Activated naive CD4-positive, alpha-beta T cell treated with anti-CD3 and anti-CD28 coated beads, Interleukin-2, amount 50 U/mL, for 72 hours (primary cell): Measurements from ENCODE around the gene MED13L. TPM values are rescaled to one million over a fixed set of nuclear protein-coding genes. Genes with fewer than 3 reads are reported as not detected.

Experiments used
- ATAC-seq, 2 donors: fragments of 150-1000 bp; cut with Tn5 transposase; 2 replicates each; pipeline ENCODE4 v1.10.0; 2021; ENCODE audit warnings: mild to moderate bottlenecking in 2 of 2, moderate library complexity in 2 of 2
- DNase-seq, 2 donors: peaks; one replicate each; pipeline ENCODE4 v3.0.0; 2021 to 2022; ENCODE audit warnings: low spot score in 2 of 2
- H3K27ac Mint-ChIP-seq, 2 donors: one replicate each; pipeline ENCODE4 v1.8.0; 2022; ENCODE audit warnings: mild to moderate bottlenecking in 2 of 2, mixed read lengths in 2 of 2
- H3K36me3 Mint-ChIP-seq, 2 donors: one replicate each; pipeline ENCODE4 v1.8.0; 2022; ENCODE audit warnings: mixed read lengths in 2 of 2
- H3K9me3 Mint-ChIP-seq, 2 donors: one replicate each; pipeline ENCODE4 v1.8.0; 2022; ENCODE audit warnings: mixed read lengths in 2 of 2
- total RNA-seq, 2 donors: library from RNA; stranded (reverse); gene quantifications; one replicate each; pipeline ENCODE4 v1.2.3, GENCODE V29; 2022

MED13L gene
- total RNA-seq, 2 donors from 2014 or later: 54.2 to 64.0 TPM

DNA sequence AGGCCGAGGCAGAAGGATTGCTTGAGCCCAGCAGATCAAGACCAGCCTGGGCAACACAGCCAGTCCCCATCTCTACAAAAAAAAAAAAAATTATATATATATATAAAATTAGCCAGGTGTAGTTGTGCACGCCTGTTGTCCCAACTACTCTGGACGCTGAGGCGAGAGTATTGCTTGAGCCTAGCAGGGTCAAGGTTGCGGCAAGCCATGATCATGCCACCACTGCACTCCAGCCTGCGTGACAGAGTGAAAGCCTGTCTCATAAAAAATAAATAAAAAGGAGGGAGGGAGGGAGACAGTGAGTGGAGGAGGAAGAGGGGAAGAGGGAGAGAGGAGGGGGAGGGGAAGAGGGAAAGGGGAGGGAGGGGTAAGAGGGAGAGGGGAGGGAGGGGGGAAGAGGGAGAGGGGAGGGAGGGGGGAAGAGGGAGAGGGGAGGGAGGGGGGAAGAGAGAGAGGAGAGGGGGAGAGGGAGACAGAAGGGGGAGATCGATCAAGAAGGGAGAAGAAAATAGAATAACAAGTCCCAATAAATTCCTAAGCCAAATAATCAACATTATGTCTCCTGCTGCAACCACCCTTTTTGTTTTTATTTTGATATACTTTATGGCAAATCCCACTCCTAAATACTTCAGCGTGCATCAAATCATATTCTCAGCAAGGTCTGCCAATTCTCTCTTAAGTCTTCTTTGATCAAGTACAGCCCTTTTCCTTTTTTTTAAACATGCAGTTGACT, 163.9 kb downstream of the MED13L start:
- H3K27ac Mint-ChIP-seq: no peak overlapping the region

DNA sequence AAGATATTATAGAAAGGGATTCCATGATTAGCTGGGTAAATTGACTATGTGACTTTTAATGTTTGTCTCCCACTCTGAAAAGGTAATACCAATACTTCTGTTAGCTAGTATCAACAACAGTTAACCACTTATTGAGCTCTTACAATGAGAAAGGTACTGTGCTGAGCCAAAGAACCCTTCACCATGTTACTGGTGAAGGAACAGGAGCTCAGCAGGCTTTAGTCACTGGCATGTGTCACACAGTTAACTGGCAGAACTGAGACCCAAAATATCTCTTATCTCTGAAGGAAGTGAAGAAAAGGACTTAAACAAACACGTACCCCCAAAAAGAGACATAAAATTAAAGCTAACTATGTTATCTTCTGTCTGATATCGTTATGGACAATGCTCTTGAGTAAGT, 170.6 kb downstream of the MED13L start:
- DNase-seq (no peak), ATAC-seq (no peak)
- no peaks in the 10 kb centered on the region for H3K9me3 Mint-ChIP-seq
- no peak overlapping the region for H3K27ac Mint-ChIP-seq
- H3K36me3 Mint-ChIP-seq: peaks cover 0 to 24% of the 10 kb centered on the region in 2 donors

More for the DNA sequence above, 163.9 kb downstream of the MED13L start:
- Mint-ChIP-seq H3K9me3 (no peaks in the 10 kb centered on the region), H3K36me3 (peaks cover 0 to 10% of the 10 kb centered on the region in 2 donors)
- no peak for ATAC-seq
- no peak for DNase-seq

- DNase-seq (no peak), ATAC-seq (no peak)
- no peaks in the 10 kb centered on the region for H3K9me3 Mint-ChIP-seq
- H3K36me3 Mint-ChIP-seq: peaks cover 0 to 14% of the 10 kb centered on the region in 2 donors
- no peak overlapping the region for H3K27ac Mint-ChIP-seq
Observed at GRCh38 chr12:116104167-116104767, 173.2 kb downstream of the MED13L start.

DNA sequence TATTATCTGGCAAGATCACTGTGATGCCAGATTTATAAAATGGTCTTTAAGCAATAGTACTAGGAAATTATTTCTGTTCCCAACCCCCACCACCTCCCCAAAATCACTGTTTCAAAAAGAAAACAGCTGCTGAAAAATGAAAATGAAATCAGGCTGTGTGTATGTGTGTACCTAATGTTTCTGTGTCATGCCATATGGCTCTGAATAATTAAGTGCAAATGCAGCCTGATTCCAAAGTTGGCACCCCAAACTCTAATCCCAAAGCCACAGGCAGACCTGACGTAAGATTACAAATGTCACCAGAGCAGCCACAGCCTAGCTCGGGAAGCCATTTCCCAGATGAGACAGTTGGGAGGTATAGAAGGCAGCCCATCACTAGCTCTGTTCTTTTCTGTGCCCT, 175.5 kb downstream of the MED13L start:
- no peak for DNase-seq
- no peak for ATAC-seq
- peaks cover 0 to 12% of the 10 kb centered on the region in 2 donors for H3K36me3 Mint-ChIP-seq
- H3K27ac Mint-ChIP-seq: no peak overlapping the region
- H3K9me3 Mint-ChIP-seq: no peaks in the 10 kb centered on the region

DNA sequence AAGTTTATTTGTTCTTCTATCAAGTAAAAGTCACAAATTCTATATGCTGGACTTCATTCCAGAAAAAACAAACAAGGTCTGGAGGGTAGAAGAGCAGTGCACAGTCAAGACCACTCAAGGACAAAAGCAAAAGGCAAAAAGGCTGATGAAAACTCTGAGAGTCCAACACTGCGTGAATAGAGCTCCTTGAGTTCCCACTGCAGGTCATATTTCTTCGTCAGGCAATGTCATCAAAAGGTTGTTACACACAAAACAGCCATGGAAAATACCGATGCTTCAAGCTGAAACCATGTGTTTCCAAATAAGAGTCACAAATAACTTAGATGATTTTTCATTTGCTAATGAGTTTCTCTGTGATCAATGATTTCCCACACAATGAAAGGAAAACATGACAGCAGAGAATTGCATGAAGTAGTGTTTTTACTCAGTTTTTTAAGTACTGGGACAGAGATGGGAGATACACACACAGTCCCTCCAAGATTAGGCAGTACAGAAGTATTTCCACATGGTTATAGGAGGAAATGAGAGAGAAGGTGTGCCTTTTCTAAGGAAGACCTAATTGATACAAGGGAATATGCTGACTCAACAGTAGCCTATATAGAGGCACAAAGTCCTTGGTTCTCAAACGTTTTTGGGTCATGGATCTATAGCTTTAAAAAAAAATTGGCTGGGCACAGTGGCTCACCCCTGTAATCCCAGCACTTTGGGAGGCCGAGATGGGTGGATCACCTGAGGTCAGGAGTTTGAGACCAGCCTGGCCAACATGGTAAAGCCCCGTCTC, 177.7 kb downstream of the MED13L start:
- Mint-ChIP-seq H3K9me3 (no peaks in the 10 kb centered on the region), H3K36me3 (peaks cover 0 to 8% of the 10 kb centered on the region in 2 donors), H3K27ac (peak overlapping the region in 1 of 2 donors; percentile 62)
- peak; percentile 64 to 91 for ATAC-seq
- no peak for DNase-seq

- ATAC-seq (no peak), DNase-seq (no peak)
- Mint-ChIP-seq H3K27ac (no peak overlapping the region), H3K36me3 (peaks cover 0 to 13% of the 10 kb centered on the region in 2 donors), H3K9me3 (no peaks in the 10 kb centered on the region)
Observed at GRCh38 chr12:116096874-116097273, 180.6 kb downstream of the MED13L start.

DNA sequence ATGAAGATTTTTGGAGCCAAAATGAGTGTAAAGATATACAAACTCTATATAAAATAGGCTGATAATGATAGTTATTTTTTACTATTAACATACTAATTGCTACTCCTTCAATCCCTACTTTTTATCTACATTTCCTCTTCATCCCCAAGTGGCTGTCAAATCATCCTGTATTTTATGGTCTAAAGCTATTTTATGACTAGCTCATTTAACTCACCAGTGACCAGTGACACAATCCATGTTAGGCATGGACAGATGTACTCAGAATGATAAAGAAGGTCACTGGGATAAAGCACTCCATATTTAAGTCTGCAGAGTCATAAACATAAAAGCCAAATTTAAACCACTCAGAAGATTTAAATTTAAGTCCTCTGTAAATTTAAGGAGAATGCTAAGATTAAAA, 183.0 kb downstream of the MED13L start:
- H3K36me3 Mint-ChIP-seq: peaks cover 0 to 25% of the 10 kb centered on the region in 2 donors
- H3K27ac Mint-ChIP-seq: no peak overlapping the region
- DNase-seq (no peak), ATAC-seq (no peak)
- H3K9me3 Mint-ChIP-seq: no peaks in the 10 kb centered on the region

DNA sequence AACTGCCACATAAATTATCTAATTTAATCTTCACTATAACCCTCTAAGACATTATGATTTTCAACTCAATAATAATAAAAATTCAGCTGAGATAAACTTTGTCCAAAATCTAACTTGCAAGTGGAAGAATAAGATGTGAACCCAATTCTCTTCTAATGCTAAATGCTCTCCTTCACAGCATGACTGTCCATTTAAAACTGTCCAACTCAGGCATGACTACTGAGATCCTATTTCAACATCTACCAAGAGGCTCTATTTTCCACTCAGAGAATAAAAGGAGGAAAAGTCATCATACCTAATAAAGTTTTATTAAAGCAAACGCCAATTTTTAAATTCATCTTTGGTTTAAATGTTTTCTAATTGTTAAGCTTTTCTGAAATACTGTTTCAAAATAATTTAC, 183.6 kb downstream of the MED13L start:
- no peak for DNase-seq
- no peak for ATAC-seq
- Mint-ChIP-seq H3K27ac (no peak overlapping the region), H3K36me3 (peaks cover 0 to 31% of the 10 kb centered on the region in 2 donors), H3K9me3 (no peaks in the 10 kb centered on the region)

GRCh38 chr12:116092776-116093175, 184.7 kb downstream of the MED13L start:
- H3K27ac Mint-ChIP-seq: no peak overlapping the region
- peaks cover 4 to 39% of the 10 kb centered on the region in 2 donors for H3K36me3 Mint-ChIP-seq
- ATAC-seq: no peak

DNA sequence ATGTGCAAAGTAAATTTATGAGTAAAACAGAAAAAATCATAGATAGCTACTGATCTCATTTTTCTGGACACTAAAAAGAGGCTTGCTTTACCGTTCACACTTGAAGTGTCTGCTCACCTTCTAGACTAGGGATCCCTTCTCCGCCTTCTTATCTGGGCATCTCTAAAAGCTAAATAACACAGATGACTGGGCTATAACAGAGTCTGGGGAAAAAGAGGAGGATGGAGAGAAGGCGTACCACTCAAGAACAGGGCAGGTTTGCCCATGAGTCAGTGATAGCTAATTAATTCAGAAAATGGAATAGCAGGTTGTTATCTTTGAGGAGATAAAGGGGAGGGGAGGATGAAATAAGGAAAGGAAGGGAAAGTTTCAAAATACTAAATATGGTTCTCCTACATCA, 185.3 kb downstream of the MED13L start:
- peaks cover 0 to 5% of the 10 kb centered on the region in 2 donors for H3K9me3 Mint-ChIP-seq
- no peak for ATAC-seq
- peaks cover 4 to 39% of the 10 kb centered on the region in 2 donors for H3K36me3 Mint-ChIP-seq
- H3K27ac Mint-ChIP-seq: no peak overlapping the region
- no peak for DNase-seq

More at GRCh38 chr12:116092776-116093175, 184.7 kb downstream of the MED13L start:
- peaks cover 0 to 5% of the 10 kb centered on the region in 2 donors for H3K9me3 Mint-ChIP-seq
- DNase-seq: no peak

DNA sequence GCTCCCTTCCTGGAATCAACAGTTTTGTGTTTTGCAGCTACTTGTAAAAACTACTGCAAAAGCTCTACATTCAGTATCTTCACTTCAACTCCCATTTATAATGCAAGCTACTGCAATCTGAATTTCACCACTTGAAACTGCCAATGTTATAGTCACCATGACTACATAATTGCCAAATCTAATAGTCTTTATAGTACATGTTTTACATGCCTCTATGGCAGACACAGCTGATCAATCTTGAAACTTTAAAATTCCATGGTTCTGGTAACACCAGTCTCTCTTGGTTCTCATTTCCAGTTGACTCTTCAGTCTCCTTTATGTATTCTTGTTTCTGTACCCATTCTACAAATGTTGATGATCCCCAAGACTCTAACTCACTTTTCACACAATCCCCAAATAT, 185.9 kb downstream of the MED13L start:
- H3K27ac Mint-ChIP-seq: peak overlapping the region in 1 of 2 donors; percentile 2
- no peak for DNase-seq
- ATAC-seq: peak; percentile 55 to 70
- H3K9me3 Mint-ChIP-seq: peaks cover 0 to 5% of the 10 kb centered on the region in 2 donors
- H3K36me3 Mint-ChIP-seq: peaks cover 4 to 39% of the 10 kb centered on the region in 2 donors

DNA sequence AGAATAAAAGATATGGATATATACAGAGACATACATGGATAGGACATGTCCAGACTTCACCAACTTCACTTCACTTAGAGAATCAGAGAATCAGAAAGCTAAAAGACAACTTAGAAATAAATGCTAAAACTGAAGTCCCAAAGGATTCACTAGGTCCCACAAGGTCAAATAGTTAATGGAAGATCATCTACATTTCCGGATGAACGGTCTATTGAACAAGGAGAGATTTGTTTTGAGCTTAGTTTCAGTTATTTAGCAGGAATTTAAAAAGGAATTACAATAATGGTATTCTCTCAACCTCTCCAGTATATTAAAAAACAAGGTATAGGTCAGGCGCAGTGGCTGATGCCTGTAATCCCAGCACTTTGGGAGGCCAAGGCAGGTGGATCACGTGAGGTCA, 187.0 kb downstream of the MED13L start:
- DNase-seq: no peak
- peaks cover 0 to 5% of the 10 kb centered on the region in 2 donors for H3K9me3 Mint-ChIP-seq
- H3K27ac Mint-ChIP-seq: no peak overlapping the region
- peaks cover 4 to 35% of the 10 kb centered on the region in 2 donors for H3K36me3 Mint-ChIP-seq
- no peak for ATAC-seq

- H3K9me3 Mint-ChIP-seq: peaks cover 0 to 5% of the 10 kb centered on the region in 2 donors
- no peak overlapping the region for H3K27ac Mint-ChIP-seq
- ATAC-seq (no peak), DNase-seq (no peak)
- H3K36me3 Mint-ChIP-seq: peaks cover 4 to 31% of the 10 kb centered on the region in 2 donors
Observed at GRCh38 chr12:116089080-116089479, 188.4 kb downstream of the MED13L start.

GRCh38 chr12:116087962-116088361, 189.5 kb downstream of the MED13L start:
- ATAC-seq: peak; percentile 80
- Mint-ChIP-seq H3K9me3 (peaks cover 0 to 5% of the 10 kb centered on the region in 2 donors), H3K36me3 (peaks cover 4 to 26% of the 10 kb centered on the region in 2 donors), H3K27ac (peak overlapping the region; percentile 56 to 92)
- peak in 1 of 2 donors; percentile 10 for DNase-seq

DNA sequence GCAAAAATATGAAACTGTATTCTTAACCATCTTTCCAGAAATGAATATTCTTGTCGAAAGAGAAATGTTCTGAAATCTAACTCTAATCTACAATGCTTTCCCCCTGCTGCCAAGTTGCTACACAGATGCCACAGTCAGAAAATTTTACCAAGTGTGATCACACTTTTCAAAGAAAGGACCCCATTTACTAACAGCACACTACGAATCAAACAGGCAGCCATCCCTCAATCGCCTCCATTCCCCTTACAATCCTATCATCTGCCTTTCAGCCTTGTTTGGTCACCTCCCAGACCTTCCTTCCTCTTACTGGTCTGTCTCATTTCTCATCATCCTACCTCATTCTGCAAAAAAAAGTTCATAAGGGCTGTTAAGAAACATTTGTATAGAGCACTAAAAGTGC, 190.1 kb downstream of the MED13L start:
- Mint-ChIP-seq H3K27ac (peak overlapping the region; percentile 39 to 56), H3K9me3 (peaks cover 0 to 5% of the 10 kb centered on the region in 2 donors), H3K36me3 (peaks cover 4 to 26% of the 10 kb centered on the region in 2 donors)
- DNase-seq: no peak
- ATAC-seq: peak; percentile 58 to 77

- H3K36me3 Mint-ChIP-seq: no peaks in the 10 kb centered on the region
Observed at GRCh38 chr12:116080415-116080814, 197.1 kb downstream of the MED13L start.

GRCh38 chr12:116078396-116078795, 199.1 kb downstream of the MED13L start:
- H3K27ac Mint-ChIP-seq: no peak overlapping the region
- ATAC-seq: no peak
- no peaks in the 10 kb centered on the region for H3K36me3 Mint-ChIP-seq
- no peak for DNase-seq
- H3K9me3 Mint-ChIP-seq: no peaks in the 10 kb centered on the region

More at GRCh38 chr12:116080415-116080814, 197.1 kb downstream of the MED13L start:
- Mint-ChIP-seq H3K9me3 (no peaks in the 10 kb centered on the region), H3K27ac (no peak overlapping the region)
- DNase-seq (no peak), ATAC-seq (peak; percentile 68 to 89)
